PC-9 (cell line): ENCODE measurements around the gene LSM14A.

ENCODE experiments used
- CTCF ChIP-seq: fragments of 200-600 bp; sonication (generic); conservative IDR thresholded peaks from 2 replicates; pipeline ENCODE4 v1.6.1; 2017; ENCODE audit warnings: mixed run types, antibody characterized with exemption, mild to moderate bottlenecking, moderate library complexity
- EZH2 ChIP-seq: fragments of 200-600 bp; sonication (generic); IDR thresholded peaks from 2 replicates; pipeline ENCODE4 v1.8.0; 2017; ENCODE audit warnings: antibody characterized with exemption, low read depth

- no peak for TF ChIP-seq CTCF
- TF ChIP-seq EZH2 = no peak
These were observed 21.7 kb upstream of the LSM14A start for GRCh38 chr19:34150558-34150957.
